ENCODE measurements around the gene TRIM59. TPM values are rescaled to one million over a fixed set of nuclear protein-coding genes. Genes with fewer than 3 reads are reported as not detected.

TRIM59 gene
- total and polyA plus RNA-seq, 9 of the 15 experiments (the other 6 are each of a cell fraction or from before 2014, with no cell fraction given), result 16.8 to 101 (median 34.8) TPM

GRCh38 chr3:160449636-160450598, at the start of gene TRIM59 (continued):
- TF ChIP-seq GABPB2 (CRISPR knock-in tag; conservative IDR thresholded peaks at IDR 0.05), result no peak
- peak; percentile 38; the same call in 1 of the 2 replicates for TF ChIP-seq USF1 (CRISPR knock-in tag; IDR thresholded peaks at IDR 0.05)
- no peak; the same call in 1 of the 2 replicates for TF ChIP-seq MBD2 (IDR thresholded peaks at IDR 0.05; ENCODE audit: borderline replicate concordance, low read depth)
- no peak for TF ChIP-seq ZHX1 (conservative IDR thresholded peaks at IDR 0.05; ENCODE audit: low read length)
- no peak for TF ChIP-seq CLOCK (CRISPR knock-in tag; IDR thresholded peaks at IDR 0.05; ENCODE audit: borderline replicate concordance)
- no peak for TF ChIP-seq HES1 (IDR thresholded peaks at IDR 0.05; ENCODE audit: low read depth)
- TF ChIP-seq TEAD1 (CRISPR knock-in tag; IDR thresholded peaks at IDR 0.05), result peak in 1 of 2 experiments; percentile 92; a peak in 2 of 4 replicates
- no peak for TF ChIP-seq GATA2 (CRISPR knock-in tag; IDR thresholded peaks at IDR 0.05)
- no peak; the same call in 1 of the 2 replicates for TF ChIP-seq ZNF224 (CRISPR knock-in tag; IDR thresholded peaks at IDR 0.05)
- TF ChIP-seq BHLHE40 (IDR thresholded peaks at IDR 0.05; ENCODE audit: low read length), result no peak; the same call in none of the 2 replicates
- TF ChIP-seq ZNF140 (CRISPR knock-in tag; IDR thresholded peaks at IDR 0.05), result no peak
- no peak for TF ChIP-seq ZNF277 (CRISPR knock-in tag; IDR thresholded peaks at IDR 0.05; ENCODE audit: borderline replicate concordance)
- no peak for TF ChIP-seq ZNF146 (CRISPR knock-in tag; IDR thresholded peaks at IDR 0.05; ENCODE audit: unreplicated experiment)
- TF ChIP-seq POLR2B (IDR thresholded peaks at IDR 0.05; ENCODE audit: low read depth, partially characterized antibody), result peak; percentile 69
- peak; percentile 86 for TF ChIP-seq ZNF740 (CRISPR knock-in tag; IDR thresholded peaks at IDR 0.05)
- no peak for TF ChIP-seq ZNF740 (tag; IDR thresholded peaks at IDR 0.05)
- no peak for TF ChIP-seq NFATC3 (IDR thresholded peaks at IDR 0.05)
